Ovary (tissue), 9 donors: Measurements from ENCODE around the gene C3orf33. TPM values are rescaled to one million over a fixed set of nuclear protein-coding genes. Genes with fewer than 3 reads are reported as not detected.

Experiments used
- DNase-seq, 5 donors: peaks; one replicate each; pipeline ENCODE4 v3.0.0-alpha.2; 2019 to 2020
- H3K27ac ChIP-seq, 2 donors: fragments of 200-600 bp; one replicate each; pipeline versions ENCODE4 v1.5.1 to v1.8.0; 2019 to 2022
- H3K27me3 ChIP-seq: fragments of 200-600 bp; one replicate; pipeline ENCODE4 v1.8.0; 2022
- H3K36me3 ChIP-seq: fragments of 200-600 bp; sonication (generic); one replicate; pipeline ENCODE4 v1.5.1; 2019
- H3K4me1 ChIP-seq: one replicate; pipeline ENCODE4 v1.8.1; 2013; ENCODE audit warnings: mild to moderate bottlenecking, moderate library complexity; ENCODE audit not compliant: insufficient read depth
- H3K4me3 ChIP-seq: fragments of 200-600 bp; sonication (generic); one replicate; pipeline ENCODE4 v1.5.1; 2017
- H3K9me3 ChIP-seq, 2 donors: fragments of 200-600 bp in 1 of 2; sonication (generic) in 1 of 2; one replicate each; pipeline versions ENCODE4 v1.5.1 to v1.8.1; 2013 to 2019; ENCODE audit warnings: mild to moderate bottlenecking in 1 of 2, moderate library complexity in 1 of 2
- CTCF ChIP-seq, 3 donors: fragments of 450-650 bp in 2 of 3; fragments of 200-600 bp in 1 of 3; IDR thresholded peaks; one replicate each; pipeline versions ENCODE4 v1.5.1 to v1.8.0; 2016 to 2022; ENCODE audit warnings: antibody characterized with exemption in 3 of 3, mild to moderate bottlenecking in 1 of 3
- EP300 ChIP-seq: sonication (generic); formaldehyde crosslinking; IDR thresholded peaks from one replicate; pipeline ENCODE4 v1.6.1; 2017; ENCODE audit warnings: antibody characterized with exemption
- POLR2A ChIP-seq: fragments of 450-650 bp; IDR thresholded peaks from one replicate; pipeline ENCODE4 v1.6.1; 2017; ENCODE audit warnings: antibody characterized with exemption, mild to moderate bottlenecking, moderate library complexity
- WGBS, 3 donors: extraction: QIAGEN DNeasy Blood & Tissue Kit in 1 of 3; methylation state at CpG; one replicate each; pipeline versions ENCODE4 v1.1.5 to v1.1.7; 2013 to 2017; 5-methylcytosine and 5-hydroxymethylcytosine counted together
- intact Hi-C, 4 donors: fragments of 100-400 bp; cut with DNase I; formaldehyde crosslinking; loops; one replicate each; pipeline versions ENCODE4 v1.11.0 to v1.15.1; 2022 to 2023
- polyA plus RNA-seq, 2 donors: library from polyadenylated mRNA; stranded (reverse); fragments of 200-250 nt in 1 of 2; fragments of 350-450 nt in 1 of 2; fragmentation: Illumina TruSeq in 1 of 2; extraction: RNeasy Lipid Tissue Mini Kit (QIAGEN cat#74804) in 1 of 2; gene quantifications; one replicate each; pipeline ENCODE4 v1.2.3, GENCODE V29; 2013 to 2014
- total RNA-seq, 7 donors: library from RNA; depleted of rRNA in 2 of 7; stranded (reverse); fragments of >200 nt in 2 of 7; fragmentation: NEBNext Ultra II Directional in 3 of 7; extraction: Animal tissue kit (Norgen Biotek cat#: 25700) in 3 of 7; gene quantifications; one replicate each; pipeline versions ENCODE4 v1.1.0 to v1.2.4, GENCODE V29; 2016 to 2023
- donor health status: DM: no; HTN: no; CAD: no; lungs with moderate emphysema.
- donor health status: DM: no; HTN: no; CAD: no.
- donor health status: Bipolar disorder and iron deficiency.
- donor health status: DM: yes; HTN: yes; CAD: no.
- donor health status: DM: no; HTN: no; CAD: no.
- donor health status: DM: yes; HTN: yes; CAD: no.

The C3orf33 gene
- total and polyA plus RNA-seq, 9 donors, result 4.5 to 7.6 (median 6.3) TPM

- no peak for DNase-seq
- Histone ChIP-seq H3K4me3 (no peak overlapping the region), H3K36me3 (no peaks in the 10 kb centered on the region), H3K9me3 (no peaks in the 10 kb centered on the region), H3K4me1 (no peaks in the 10 kb centered on the region), H3K27me3 (no peaks in the 10 kb centered on the region), H3K27ac (no peak overlapping the region)
- TF ChIP-seq POLR2A, result no peak
- TF ChIP-seq CTCF (IDR thresholded peaks at IDR 0.05), result no peak
- TF ChIP-seq EP300, result no peak
- 74 to 83% (median 83%) methylated on average over 4 of the region's 4 CpGs for WGBS, 3 donors
- intact Hi-C loops, result no loop called here
Observed at GRCh38 chr3:155790272-155790925, 15.7 kb downstream of the C3orf33 start.

DNA sequence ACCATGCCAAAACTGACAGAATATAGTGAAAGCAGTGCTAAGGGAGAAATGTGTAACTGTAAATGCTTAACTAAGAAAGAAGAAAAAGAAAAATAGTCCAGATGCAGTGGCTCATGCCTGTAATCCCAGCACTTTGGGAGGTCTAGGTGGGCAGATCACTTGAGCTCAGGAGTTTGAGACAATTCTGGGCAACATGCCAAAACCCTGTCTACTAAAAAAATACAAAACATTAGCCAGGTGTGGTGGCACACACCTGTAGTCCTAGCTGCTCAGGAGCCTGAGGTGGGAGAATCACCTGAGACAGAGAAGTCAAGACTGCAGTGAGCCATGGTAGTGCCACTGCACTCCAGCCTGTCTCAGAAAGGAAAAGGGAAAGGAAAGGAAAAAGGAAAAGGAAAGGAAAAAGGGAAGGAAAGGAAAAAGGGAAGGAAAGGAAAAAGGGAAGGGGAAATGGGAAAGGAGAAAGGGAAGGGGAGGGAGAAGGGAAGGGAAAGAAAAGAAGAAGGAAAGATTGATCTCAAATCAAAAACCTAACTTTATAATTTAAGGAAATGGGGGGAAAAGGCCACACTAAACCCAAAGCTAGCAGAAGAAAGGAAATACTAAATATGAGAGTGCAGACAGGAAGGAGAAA is 20.3 kb downstream of the C3orf33 start:
- Histone ChIP-seq H3K27ac (no peak overlapping the region), H3K36me3 (no peaks in the 10 kb centered on the region), H3K4me3 (no peak overlapping the region), H3K27me3 (no peaks in the 10 kb centered on the region), H3K4me1 (no peaks in the 10 kb centered on the region), H3K9me3 (peaks cover 0 to 8% of the 10 kb centered on the region in 2 donors)
- DNase-seq, result no peak
- intact Hi-C loops, result no loop called here
- TF ChIP-seq CTCF (IDR thresholded peaks at IDR 0.05) (no peak), POLR2A (no peak), EP300 (no peak)

GRCh38 chr3:155782390-155782953 is 23.6 kb downstream of the C3orf33 start:
- no peaks in the 10 kb centered on the region for H3K4me1 ChIP-seq
- H3K27ac ChIP-seq, result no peak overlapping the region
- no peak overlapping the region for H3K4me3 ChIP-seq
- no peak for TF ChIP-seq EP300
- no peak for TF ChIP-seq POLR2A
- no peak for TF ChIP-seq CTCF (IDR thresholded peaks at IDR 0.05)
- no peaks in the 10 kb centered on the region for H3K27me3 ChIP-seq
- WGBS, 3 donors, result 93 to 99% (median 97%) methylated on average over 1 of the region's 1 CpG
- no peaks in the 10 kb centered on the region for H3K36me3 ChIP-seq
- peaks cover 0 to 8% of the 10 kb centered on the region in 2 donors for H3K9me3 ChIP-seq
- intact Hi-C loops, result no loop called here
- DNase-seq, result no peak

- H3K9me3 ChIP-seq, result peaks cover 0 to 8% of the 10 kb centered on the region in 2 donors
- TF ChIP-seq EP300, result no peak
- TF ChIP-seq POLR2A, result no peak
- TF ChIP-seq CTCF (IDR thresholded peaks at IDR 0.05), result no peak
- intact Hi-C loops, result no loop called here
- DNase-seq, result no peak
- H3K36me3 ChIP-seq, result no peaks in the 10 kb centered on the region
- no peaks in the 10 kb centered on the region for H3K27me3 ChIP-seq
- H3K4me3 ChIP-seq, result no peak overlapping the region
- no peak overlapping the region for H3K27ac ChIP-seq
- H3K4me1 ChIP-seq, result no peaks in the 10 kb centered on the region
Observed at GRCh38 chr3:155780291-155780690, 25.8 kb downstream of the C3orf33 start.
